Natural killer cell (primary cell): ENCODE data around the gene HNRNPC. TPM values are rescaled to one million over a fixed set of nuclear protein-coding genes. Genes with fewer than 3 reads are reported as not detected.

ENCODE experiments used
- ATAC-seq, 3 donors: fragments of 150-1000 bp in 2 of 3; fragments of 200-7000 bp in 1 of 3; cut with Tn5 transposase; 1 replicate in 1 of 3; 2 replicates in 2 of 3; pipeline ENCODE4 v1.10.0; 2021; ENCODE audit warnings: mild to moderate bottlenecking in 2 of 3, moderate library complexity in 2 of 3
- DNase-seq, 2 donors: peaks; one replicate each; pipeline versions ENCODE4 v3.0.0 to v3.0.0-alpha.2; 2013 to 2021; ENCODE audit warnings: mixed read lengths in 1 of 2
- H3K27ac ChIP-seq: one replicate; pipeline ENCODE4 v1.5.1; 2013; ENCODE audit warnings: mild to moderate bottlenecking, low read length
- H3K27me3 ChIP-seq: one replicate; pipeline ENCODE4 v1.6.1; 2013; ENCODE audit warnings: low read length; ENCODE audit not compliant: control insufficient read depth, insufficient read depth
- H3K36me3 ChIP-seq: one replicate; pipeline ENCODE4 v1.6.1; 2013; ENCODE audit warnings: low read length; ENCODE audit not compliant: control insufficient read depth, insufficient read depth
- H3K4me1 ChIP-seq: one replicate; pipeline ENCODE4 v1.6.1; 2013; ENCODE audit warnings: low read length; ENCODE audit not compliant: control insufficient read depth, insufficient read depth
- H3K4me3 ChIP-seq: one replicate; pipeline ENCODE4 v1.5.1; 2013; ENCODE audit warnings: low read length
- H3K9me3 ChIP-seq: one replicate; pipeline ENCODE4 v1.6.1; 2013; ENCODE audit warnings: low read length; ENCODE audit not compliant: control insufficient read depth, insufficient read depth
- H3K27ac Mint-ChIP-seq, 2 donors: one replicate each; pipeline ENCODE4 v1.8.0; 2022; ENCODE audit warnings: mild to moderate bottlenecking in 2 of 2, mixed read lengths in 2 of 2, moderate library complexity in 1 of 2
- H3K27me3 Mint-ChIP-seq, 2 donors: one replicate each; pipeline ENCODE4 v1.8.0; 2022; ENCODE audit warnings: low read depth in 2 of 2, mixed read lengths in 2 of 2
- H3K36me3 Mint-ChIP-seq: one replicate; pipeline ENCODE4 v1.8.0; 2022; ENCODE audit warnings: mixed read lengths
- H3K4me1 Mint-ChIP-seq, 2 donors: one replicate each; pipeline ENCODE4 v1.8.0; 2022; ENCODE audit warnings: mixed read lengths in 2 of 2
- H3K4me3 Mint-ChIP-seq: one replicate; pipeline ENCODE4 v1.8.0; 2022; ENCODE audit warnings: mild to moderate bottlenecking, moderate library complexity, mixed read lengths
- H3K9me3 Mint-ChIP-seq, 2 donors: one replicate each; pipeline ENCODE4 v1.8.0; 2022; ENCODE audit warnings: mixed read lengths in 2 of 2
- CTCF ChIP-seq: fragments of 200-600 bp; IDR thresholded peaks from one replicate; pipeline ENCODE4 v1.8.0; 2022; ENCODE audit warnings: antibody characterized with exemption
- WGBS: methylation state at CpG from one replicate; pipeline ENCODE4 v1.1.7; 2013; ENCODE audit warnings: missing lambda C conversion rate; ENCODE audit not compliant: insufficient coverage; 5-methylcytosine and 5-hydroxymethylcytosine counted together
- intact Hi-C: fragments of 100-400 bp; cut with micrococcal nuclease; formaldehyde crosslinking; loops from one replicate; pipeline ENCODE4 v1.14.2; 2022
- total RNA-seq, 4 donors: library from RNA; stranded (reverse); fragments of 120-200 nt in 1 of 4; gene quantifications; one replicate each; pipeline versions ENCODE4 v1.2.3 to v1.2.4, GENCODE V29; 2013 to 2022

The HNRNPC gene
- total RNA-seq, 3 donors from 2014 or later (not counting 1 experiment from before 2014, with no cell fraction given) = 501 to 547 (median 515) TPM

- TF ChIP-seq CTCF = no peak
- no peaks in the 10 kb centered on the region for H3K9me3 ChIP-seq
- Mint-ChIP-seq H3K4me1 (peaks cover 44 to 59% of the 10 kb centered on the region in 2 donors), H3K27me3 (no peaks in the 10 kb centered on the region), H3K36me3 (peaks cover 8% of the 10 kb centered on the region), H3K9me3 (no peaks in the 10 kb centered on the region), H3K27ac (peak overlapping the region; percentile 96 to 97), H3K4me3 (peak overlapping the region; percentile 93)
- H3K27me3 ChIP-seq = no peaks in the 10 kb centered on the region
- H3K4me1 ChIP-seq = peaks cover 30% of the 10 kb centered on the region
- peak in 1 of 2 donors; percentile 75 for DNase-seq
- 0% methylated on average over 20 of the region's 24 CpGs for WGBS
- H3K4me3 ChIP-seq = peak overlapping the region; percentile 81
- H3K27ac ChIP-seq = peak overlapping the region; percentile 92
- ATAC-seq = no peak
- peaks cover 24% of the 10 kb centered on the region for H3K36me3 ChIP-seq
- intact Hi-C loops = loop anchor here (1.0 to 10.0 kb wide), 6 partner anchors 39 to 188 kb away; partner anchors contain the start of genes CHD8 and SUPT16H
Observed at GRCh38 chr14:21268617-21269251, 508 bp downstream of the HNRNPC start.

- TF ChIP-seq CTCF = no peak
- Histone ChIP-seq H3K27ac (peak overlapping the region; percentile 92), H3K4me3 (peak overlapping the region; percentile 81), H3K27me3 (no peaks in the 10 kb centered on the region), H3K4me1 (peaks cover 35% of the 10 kb centered on the region), H3K9me3 (no peaks in the 10 kb centered on the region), H3K36me3 (peaks cover 30% of the 10 kb centered on the region)
- Mint-ChIP-seq H3K27me3 (no peaks in the 10 kb centered on the region), H3K4me1 (peaks cover 51 to 65% of the 10 kb centered on the region in 2 donors), H3K4me3 (peak overlapping the region; percentile 93), H3K36me3 (peaks cover 8% of the 10 kb centered on the region), H3K27ac (peak overlapping the region; percentile 96 to 97), H3K9me3 (no peaks in the 10 kb centered on the region)
- ATAC-seq (no peak), DNase-seq (peak in 1 of 2 donors; percentile 78)
- under 1% methylated on average over 13 of the region's 16 CpGs for WGBS
- intact Hi-C loops = loop anchor here (2.0 to 10.0 kb wide), 2 partner anchors 53 to 169 kb away; no protein-coding TSS in a partner anchor
Observed at GRCh38 chr14:21267886-21268616, 1.2 kb downstream of the HNRNPC start.

- no peaks in the 10 kb centered on the region for H3K27me3 Mint-ChIP-seq
- Histone ChIP-seq H3K4me3 (peak overlapping the region; percentile 81), H3K36me3 (peaks cover 35% of the 10 kb centered on the region), H3K9me3 (no peaks in the 10 kb centered on the region), H3K4me1 (peaks cover 40% of the 10 kb centered on the region), H3K27me3 (no peaks in the 10 kb centered on the region), H3K27ac (peak overlapping the region; percentile 92)
- peak overlapping the region; percentile 93 for H3K4me3 Mint-ChIP-seq
- peak in 1 of 2 donors; percentile 39 for DNase-seq
- 2% methylated on average over 10 of the region's 10 CpGs for WGBS
- intact Hi-C loops = loop anchor here (10.0 kb wide), 1 partner anchor 53 kb away; no protein-coding TSS in a partner anchor
- no peak for TF ChIP-seq CTCF
- ATAC-seq = no peak
- H3K9me3 Mint-ChIP-seq = no peaks in the 10 kb centered on the region
- H3K27ac Mint-ChIP-seq = peak overlapping the region; percentile 96 to 97
- H3K4me1 Mint-ChIP-seq = peaks cover 57 to 71% of the 10 kb centered on the region in 2 donors
- H3K36me3 Mint-ChIP-seq = peaks cover 8% of the 10 kb centered on the region
Observed at GRCh38 chr14:21267431-21267845, 1.8 kb downstream of the HNRNPC start.
